Measurements from ENCODE around the gene TBC1D16. TPM values are rescaled to one million over a fixed set of nuclear protein-coding genes. Genes with fewer than 3 reads are reported as not detected.

TBC1D16 gene
- total RNA-seq, 4 donors from 2014 or later, result 26.5 to 44.3 (median 36.3) TPM

GRCh38 chr17:79918581-79919163, 117.0 kb downstream of the TBC1D16 start:
- ATAC-seq, result no peak
- Histone ChIP-seq H3K4me3 (no peak overlapping the region), H3K9me3 (no peaks in the 10 kb centered on the region), H3K27ac (peak overlapping the region in 2 of 4 donors; percentile 43 to 44), H3K36me3 (no peaks in the 10 kb centered on the region), H3K27me3 (peaks cover 91% of the 10 kb centered on the region), H3K4me1 (peaks cover 0 to 17% (median 3%) of the 10 kb centered on the region in 3 donors)
- TF ChIP-seq POLR2A (IDR thresholded peaks at IDR 0.05), result no peak
- no peak for TF ChIP-seq POLR2AphosphoS5 (IDR thresholded peaks at IDR 0.05)
- no peak for TF ChIP-seq CTCF (IDR thresholded peaks at IDR 0.05)
- TF ChIP-seq EP300 (IDR thresholded peaks at IDR 0.05), result no peak
- WGBS, 2 donors (ENCODE audit: low coverage in 1 of 2), result 59 to 80% methylated on average over 1 to 5 of the region's 9 CpGs

GRCh38 chr17:79917902-79918484, 117.7 kb downstream of the TBC1D16 start:
- 80 to 87% methylated on average over 1 to 6 of the region's 14 CpGs for WGBS, 2 donors (ENCODE audit: low coverage in 1 of 2)
- Histone ChIP-seq H3K27me3 (peaks cover 91% of the 10 kb centered on the region), H3K36me3 (no peaks in the 10 kb centered on the region), H3K4me3 (no peak overlapping the region), H3K27ac (no peak overlapping the region), H3K9me3 (no peaks in the 10 kb centered on the region), H3K4me1 (peaks cover 0 to 17% (median 3%) of the 10 kb centered on the region in 3 donors)
- no peak for ATAC-seq
- no peak for TF ChIP-seq POLR2A (IDR thresholded peaks at IDR 0.05)
- no peak for TF ChIP-seq CTCF (IDR thresholded peaks at IDR 0.05)
- TF ChIP-seq EP300 (IDR thresholded peaks at IDR 0.05), result no peak
- TF ChIP-seq POLR2AphosphoS5 (IDR thresholded peaks at IDR 0.05), result no peak

- ATAC-seq, result no peak
- WGBS, 2 donors (ENCODE audit: low coverage in 1 of 2), result 90% methylated on average over 2 of the region's 18 CpGs
- Histone ChIP-seq H3K9me3 (no peaks in the 10 kb centered on the region), H3K36me3 (no peaks in the 10 kb centered on the region), H3K27me3 (peaks cover 88% of the 10 kb centered on the region), H3K4me1 (peaks cover 0 to 17% (median 3%) of the 10 kb centered on the region in 3 donors), H3K4me3 (no peak overlapping the region), H3K27ac (no peak overlapping the region)
- TF ChIP-seq EP300 (IDR thresholded peaks at IDR 0.05) (no peak), POLR2A (IDR thresholded peaks at IDR 0.05) (no peak), POLR2AphosphoS5 (IDR thresholded peaks at IDR 0.05) (no peak), CTCF (IDR thresholded peaks at IDR 0.05) (no peak)
Measured at GRCh38 chr17:79916991-79917901, 118.4 kb downstream of the TBC1D16 start.

- ATAC-seq, result no peak
- Histone ChIP-seq H3K36me3 (no peaks in the 10 kb centered on the region), H3K4me1 (peaks cover 0 to 17% (median 3%) of the 10 kb centered on the region in 3 donors), H3K4me3 (no peak overlapping the region), H3K9me3 (no peaks in the 10 kb centered on the region), H3K27me3 (peaks cover 81% of the 10 kb centered on the region), H3K27ac (no peak overlapping the region)
- TF ChIP-seq POLR2AphosphoS5 (IDR thresholded peaks at IDR 0.05), result no peak
- TF ChIP-seq EP300 (IDR thresholded peaks at IDR 0.05), result no peak
- TF ChIP-seq POLR2A (IDR thresholded peaks at IDR 0.05), result no peak
- TF ChIP-seq CTCF (IDR thresholded peaks at IDR 0.05), result no peak
- WGBS, 2 donors (ENCODE audit: low coverage in 1 of 2), result 79 to 97% methylated on average over 4 to 6 of the region's 6 CpGs
Measured at GRCh38 chr17:79916506-79916905, 119.2 kb downstream of the TBC1D16 start.

Data from gastroesophageal sphincter (tissue), 4 donors.